Inflammatory macrophage treated with lipopolysaccharide for 1 hour (primary cell): ENCODE data around the gene RASAL2.
A peak's percentile ranks its signal among the peaks of the same experiment; 100 is the strongest.
"Not testable (repeated sequence)": the region's sequence is repeated elsewhere in the genome, so short reads cannot be mapped to it uniquely, and the experiment has no call there.

Source experiments
- DNase-seq, 2 donors: peaks; one replicate each; pipeline ENCODE4 v3.0.0-alpha.2; 2020 to 2022

RASAL2 gene

DNA sequence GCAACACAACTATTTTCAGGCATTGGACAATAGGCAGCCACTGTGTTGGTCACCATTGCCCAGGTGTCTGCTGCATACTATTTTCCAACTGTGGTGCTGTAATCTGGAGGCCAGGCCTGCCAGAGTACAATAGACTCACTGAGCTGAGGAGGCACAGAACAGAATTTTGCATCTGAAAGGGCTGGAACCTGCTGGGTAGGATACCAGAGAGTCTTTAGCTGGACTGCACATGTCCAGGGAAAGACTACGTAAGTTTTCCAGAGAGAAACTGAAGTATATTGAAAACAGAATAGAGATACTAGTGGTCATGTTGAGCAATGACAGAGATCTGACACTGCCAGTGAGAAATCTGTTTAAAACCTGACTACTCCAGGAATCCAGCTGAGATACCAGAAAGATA is 200.8 kb downstream of the RASAL2 start:
- no peak for DNase-seq

DNA sequence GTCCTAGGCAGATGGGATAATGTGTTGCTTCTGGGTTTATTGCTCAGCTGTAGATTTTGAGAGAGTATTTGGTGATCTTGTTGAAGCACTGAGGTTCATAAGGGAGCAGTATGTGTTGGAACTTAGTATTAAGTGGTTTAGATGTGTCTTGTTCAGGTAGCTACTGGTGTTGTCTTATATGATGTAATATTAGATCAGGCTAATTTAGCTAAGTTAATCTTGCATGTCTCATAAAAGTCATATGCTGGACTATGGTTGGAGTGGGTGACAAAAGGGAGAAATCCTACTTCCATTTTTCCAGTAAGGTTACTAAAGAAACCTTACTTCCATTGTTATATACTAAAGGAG is 206.4 kb downstream of the RASAL2 start:
- peak in 1 of 2 donors; percentile 34 for DNase-seq

DNA sequence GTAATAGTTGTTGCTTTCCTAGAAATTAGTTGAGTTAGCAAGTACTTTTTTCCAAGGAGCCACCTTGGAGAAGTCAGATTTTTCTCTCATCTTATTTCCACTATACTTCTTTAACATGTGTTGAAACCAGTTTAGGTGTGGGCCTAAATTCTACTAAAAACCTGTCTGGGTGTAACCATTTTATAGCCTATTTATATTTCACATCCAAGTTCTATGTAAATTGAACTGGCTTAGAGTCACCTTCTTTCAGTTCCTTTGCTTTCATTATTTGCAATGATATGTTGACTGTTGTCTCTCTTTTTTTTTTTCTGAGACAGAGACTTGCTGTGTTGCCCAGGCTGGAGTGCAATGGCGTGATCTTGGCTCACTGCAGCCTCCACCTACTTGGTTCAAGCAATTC is 207.2 kb downstream of the RASAL2 start:
- DNase-seq, result no peak

DNA sequence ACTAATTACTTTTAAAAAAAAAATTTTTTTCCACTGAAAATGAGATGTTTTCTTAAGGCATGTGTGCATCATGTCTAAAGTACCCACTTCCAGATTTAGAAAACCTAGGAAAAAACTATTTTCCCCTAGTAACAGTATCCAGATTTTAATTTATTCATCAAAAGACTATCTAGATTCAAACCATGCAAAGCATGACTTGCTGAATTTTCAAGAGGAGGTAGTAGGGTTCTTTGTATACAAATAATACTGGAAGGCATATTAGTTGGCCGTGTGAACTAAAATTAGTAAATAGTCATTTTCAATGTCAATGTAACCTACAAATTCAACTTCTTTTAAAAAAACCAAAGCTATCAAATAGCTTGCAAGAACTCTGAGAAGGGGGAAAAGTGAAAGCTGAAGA is 213.4 kb downstream of the RASAL2 start:
- DNase-seq, result no peak

DNA sequence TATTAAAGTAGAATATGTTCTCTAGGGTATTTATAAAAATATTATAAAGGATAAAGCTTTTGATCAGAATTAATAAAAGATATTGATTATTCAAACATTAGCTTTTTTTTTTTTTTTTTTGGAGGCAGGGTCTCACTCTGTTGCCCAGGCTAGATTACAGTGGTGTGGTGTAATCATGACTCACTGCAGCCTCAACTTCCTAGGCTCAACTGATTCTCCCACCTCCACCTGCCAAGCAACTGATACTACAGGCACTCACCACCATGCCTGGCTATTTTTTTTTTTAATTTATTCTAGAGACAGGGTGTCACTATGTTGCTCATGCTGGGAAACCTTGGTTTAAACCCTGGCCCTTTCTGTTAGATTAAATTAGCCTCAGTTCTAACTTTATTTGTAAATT is 214.5 kb downstream of the RASAL2 start:
- no peak for DNase-seq

DNA sequence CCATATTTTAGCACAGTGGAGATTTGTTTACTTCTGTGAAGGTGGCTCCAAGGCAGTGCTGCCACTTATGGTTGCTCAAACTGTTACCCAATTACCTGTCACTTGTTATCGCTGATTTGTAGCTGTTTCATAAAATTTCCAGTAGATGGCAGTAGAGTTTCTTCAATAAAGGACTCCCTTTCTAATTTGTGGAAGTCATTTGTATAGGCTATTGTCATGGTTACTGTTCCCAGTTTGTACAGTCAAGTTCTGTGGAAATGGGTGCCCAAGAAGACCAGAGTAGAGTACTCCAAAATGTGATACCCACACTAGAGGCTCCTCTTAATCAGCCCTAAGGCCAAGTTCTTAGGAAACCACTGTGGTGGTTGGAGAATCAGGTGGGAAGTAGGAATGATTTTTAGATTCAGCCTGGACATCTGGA is 216.8 kb downstream of the RASAL2 start:
- DNase-seq, result peak; percentile 78 to 88

DNA sequence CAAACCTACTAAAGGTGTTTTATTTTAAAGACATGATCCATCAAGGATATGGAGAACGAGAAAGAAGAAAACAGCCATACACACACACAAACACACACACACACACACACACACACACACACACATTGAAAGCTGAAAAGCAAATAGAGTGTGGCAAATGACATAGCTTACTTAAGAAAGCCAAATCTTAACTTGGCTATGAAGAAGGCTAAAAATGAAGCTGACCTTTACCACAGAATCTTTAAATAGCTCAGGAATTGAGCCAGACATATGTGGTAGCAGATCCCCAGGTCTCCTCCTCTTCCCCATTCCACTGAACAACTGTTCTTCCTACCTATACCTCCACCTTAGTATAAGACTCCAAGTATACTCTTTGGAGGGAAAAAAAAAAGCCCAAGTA is 217.3 kb downstream of the RASAL2 start:
- no peak for DNase-seq

DNA sequence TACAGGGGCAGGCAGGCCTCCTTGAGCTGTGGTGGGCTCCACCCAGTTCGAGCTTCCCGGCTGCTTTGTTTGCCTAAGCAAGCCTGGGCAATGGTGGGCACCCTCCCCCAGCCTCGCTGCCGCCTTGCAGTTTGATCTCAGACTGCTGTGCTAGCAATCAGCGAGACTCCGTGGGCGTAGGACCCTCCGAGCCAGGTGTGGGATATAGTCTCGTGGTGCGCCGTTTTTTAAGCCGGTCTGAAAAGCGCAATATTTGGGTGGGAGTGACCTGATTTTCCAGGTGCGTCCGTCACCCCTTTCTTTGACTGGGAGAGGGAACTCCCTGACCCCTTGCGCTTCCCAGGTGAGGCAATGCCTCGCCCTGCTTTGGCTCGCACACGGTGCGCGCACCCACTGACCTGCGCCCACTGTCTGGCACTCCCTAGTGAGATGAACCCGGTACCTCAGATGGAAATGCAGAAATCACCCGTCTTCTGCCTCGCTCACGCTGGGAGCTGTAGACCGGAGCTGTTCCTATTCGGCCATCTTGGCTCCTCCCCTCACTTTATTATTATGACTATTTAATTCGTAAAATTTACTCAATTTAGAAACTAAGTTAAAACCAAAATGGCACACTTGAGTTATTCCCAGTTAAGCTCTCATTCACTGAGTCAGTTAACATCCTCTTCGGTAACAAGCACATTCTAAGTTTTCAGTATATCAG is 226.5 kb downstream of the RASAL2 start:
- DNase-seq, result not testable (repeated sequence)

DNA sequence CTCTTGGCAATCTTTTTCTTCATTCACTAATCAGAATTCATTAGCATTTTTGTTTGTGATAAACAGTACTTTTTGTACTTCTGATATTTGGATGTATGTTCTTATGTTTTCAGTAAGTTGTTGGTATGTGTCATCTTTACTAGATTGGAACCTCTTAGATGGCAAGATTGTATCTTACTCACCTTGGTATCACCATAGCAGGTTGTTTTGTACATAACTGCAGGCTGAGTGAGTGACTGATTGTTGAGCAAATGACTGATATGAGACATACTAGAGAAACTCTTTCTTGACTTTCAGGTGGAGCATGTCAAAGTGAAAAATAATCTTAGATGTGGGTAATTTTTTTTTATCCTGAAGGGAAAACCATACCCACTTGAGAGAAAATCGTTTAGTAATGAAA is 229.2 kb downstream of the RASAL2 start:
- no peak for DNase-seq

DNA sequence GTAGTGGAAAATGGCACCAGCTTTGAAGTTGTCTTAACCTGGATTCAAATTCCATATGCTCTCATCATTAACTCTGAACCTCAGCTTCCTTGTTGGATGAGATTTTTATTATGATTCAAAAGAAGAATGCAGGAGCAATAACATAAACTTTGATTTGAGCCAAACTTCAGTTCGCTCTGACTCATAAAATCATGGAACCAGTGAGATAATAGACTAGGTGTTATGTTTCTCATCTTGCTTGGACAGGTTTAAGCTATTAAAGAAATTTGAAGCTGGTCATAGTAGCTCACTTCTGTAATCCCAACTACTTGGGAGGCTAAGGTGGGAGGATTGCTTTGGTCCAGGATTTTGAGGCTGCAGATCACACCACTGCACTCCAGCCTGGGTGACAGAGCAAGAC is 230.1 kb downstream of the RASAL2 start:
- DNase-seq, result no peak

DNA sequence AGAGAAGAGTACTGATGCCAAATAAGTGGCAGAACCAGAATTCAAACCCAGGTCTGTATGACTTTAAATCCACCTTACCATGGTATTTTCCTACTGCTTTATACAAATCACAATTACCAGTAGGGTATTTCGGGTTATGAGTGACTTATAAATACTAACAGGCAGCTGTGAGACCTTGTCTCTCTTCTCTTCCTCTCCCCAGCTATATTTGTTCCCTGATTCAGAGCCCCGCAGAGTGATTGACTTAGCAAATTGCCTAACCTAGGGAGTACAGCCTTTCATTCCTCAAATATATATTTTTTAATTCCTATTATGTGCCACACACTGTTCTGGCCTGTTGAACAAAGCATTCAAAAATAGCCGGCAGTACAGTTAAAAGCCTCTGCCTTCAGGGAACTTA is 234.8 kb downstream of the RASAL2 start:
- DNase-seq, result no peak

DNA sequence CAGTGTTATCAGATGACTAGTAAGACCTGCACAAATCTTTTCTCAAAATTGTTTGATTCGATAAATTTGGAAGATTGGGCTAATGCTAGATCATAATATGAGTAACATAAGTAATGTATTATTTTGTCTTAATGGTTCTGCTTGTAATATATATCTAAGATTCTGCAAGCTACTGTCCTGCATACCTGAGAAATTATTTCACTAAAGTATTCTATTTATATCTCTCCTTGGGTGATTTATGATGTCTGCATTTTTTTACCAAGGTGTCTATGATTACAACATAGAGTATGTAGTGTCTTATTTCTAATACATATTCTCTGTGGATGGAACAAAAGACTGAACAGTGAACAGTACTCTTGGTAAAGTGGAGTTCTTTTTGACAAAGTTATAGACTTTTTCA is 236.2 kb downstream of the RASAL2 start:
- DNase-seq, result no peak

DNA sequence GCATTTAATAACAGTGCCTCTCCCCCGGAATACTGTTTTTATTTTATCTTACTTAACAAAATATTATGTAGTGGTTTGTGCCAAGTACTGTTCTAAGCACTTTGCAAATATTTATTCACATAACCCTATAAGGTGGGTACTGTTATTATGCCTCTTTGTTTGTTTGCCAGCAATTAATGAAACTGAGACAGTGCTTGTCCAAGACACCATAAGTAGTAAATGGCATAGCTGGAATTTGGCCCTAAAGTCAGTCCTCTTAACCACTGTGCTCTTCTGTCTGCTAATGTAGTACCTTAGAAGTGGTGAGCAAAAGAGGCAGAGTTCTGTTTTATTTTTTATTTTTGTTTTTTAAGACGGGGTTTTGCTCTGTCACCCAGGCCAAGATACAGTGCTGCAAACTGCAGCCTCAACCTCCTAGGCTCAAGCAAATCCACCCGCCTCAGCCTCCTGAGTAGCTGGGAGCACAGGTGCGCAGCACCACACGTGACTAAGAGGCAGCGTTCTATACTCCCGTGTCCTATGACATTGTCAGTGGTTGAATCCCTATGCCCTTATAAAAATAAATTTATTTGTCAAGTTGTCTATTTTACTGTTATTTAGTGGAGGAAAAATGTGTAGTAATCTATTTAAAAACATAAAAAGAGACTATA is 237.1 kb downstream of the RASAL2 start:
- no peak for DNase-seq

DNA sequence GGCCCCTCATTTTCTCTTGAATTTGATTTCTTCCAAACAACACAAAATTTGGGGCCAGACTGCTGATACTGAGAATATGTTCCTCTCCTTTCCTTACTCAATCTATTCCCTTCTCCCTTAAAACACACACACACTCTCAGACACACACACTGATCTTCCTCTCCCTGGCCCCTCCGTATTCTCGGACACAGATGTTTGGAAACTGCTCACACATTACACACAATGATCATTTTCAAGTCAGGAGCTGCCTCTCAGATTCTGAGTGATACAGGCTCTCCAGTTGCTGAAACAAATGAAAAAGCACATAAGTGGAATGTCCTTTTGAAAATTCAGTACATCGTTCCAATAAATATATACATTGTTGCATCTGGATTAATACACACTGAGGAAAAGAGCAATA is 241.5 kb downstream of the RASAL2 start:
- no peak for DNase-seq

DNA sequence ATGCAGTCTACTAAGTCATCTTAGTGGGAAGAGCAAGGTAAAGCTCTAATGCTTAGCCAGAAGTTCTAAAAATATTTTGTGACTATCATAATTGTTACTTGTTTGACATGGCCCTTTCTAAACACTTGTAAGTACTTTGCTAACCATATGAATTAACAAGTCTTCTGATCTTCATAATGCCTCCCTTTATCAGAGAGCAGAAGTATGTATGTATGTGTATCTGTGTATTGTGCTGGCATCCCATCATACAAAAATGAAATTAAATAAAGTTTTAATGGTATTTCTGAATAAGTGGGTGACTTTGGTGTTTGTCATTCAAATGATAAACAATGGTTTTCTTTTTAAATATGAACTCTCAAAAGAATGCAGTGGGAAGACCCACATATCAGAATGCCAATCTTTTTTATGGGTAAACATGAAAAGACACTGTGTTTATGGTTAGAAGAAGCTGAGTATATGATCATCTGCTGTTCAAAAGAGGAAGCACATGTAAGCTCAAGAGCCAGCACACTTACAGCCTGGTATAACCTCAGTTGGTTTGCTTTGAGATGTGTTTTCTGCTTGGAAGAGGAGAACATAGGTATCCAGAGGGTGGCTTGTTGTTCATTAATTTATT is 243.3 kb downstream of the RASAL2 start:
- peak in 1 of 2 donors; percentile 22 for DNase-seq

DNA sequence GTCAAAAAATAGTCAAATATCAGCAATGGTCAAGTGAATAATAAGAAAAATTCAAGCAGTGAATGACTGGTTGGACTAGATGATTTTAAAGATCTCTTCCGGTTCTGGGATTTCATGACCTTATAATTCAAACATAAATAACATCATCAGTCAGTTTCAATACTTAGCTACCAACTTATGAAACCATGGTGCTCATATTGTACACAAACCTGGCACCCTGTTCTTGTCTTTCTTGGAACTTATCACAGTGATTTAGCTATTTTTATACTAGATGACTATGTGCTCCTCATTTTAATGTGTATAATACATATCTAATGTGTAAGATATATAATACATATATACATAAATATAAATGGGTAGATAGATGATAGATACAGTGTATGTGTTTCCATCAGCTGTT is 245.9 kb downstream of the RASAL2 start:
- DNase-seq, result no peak

DNA sequence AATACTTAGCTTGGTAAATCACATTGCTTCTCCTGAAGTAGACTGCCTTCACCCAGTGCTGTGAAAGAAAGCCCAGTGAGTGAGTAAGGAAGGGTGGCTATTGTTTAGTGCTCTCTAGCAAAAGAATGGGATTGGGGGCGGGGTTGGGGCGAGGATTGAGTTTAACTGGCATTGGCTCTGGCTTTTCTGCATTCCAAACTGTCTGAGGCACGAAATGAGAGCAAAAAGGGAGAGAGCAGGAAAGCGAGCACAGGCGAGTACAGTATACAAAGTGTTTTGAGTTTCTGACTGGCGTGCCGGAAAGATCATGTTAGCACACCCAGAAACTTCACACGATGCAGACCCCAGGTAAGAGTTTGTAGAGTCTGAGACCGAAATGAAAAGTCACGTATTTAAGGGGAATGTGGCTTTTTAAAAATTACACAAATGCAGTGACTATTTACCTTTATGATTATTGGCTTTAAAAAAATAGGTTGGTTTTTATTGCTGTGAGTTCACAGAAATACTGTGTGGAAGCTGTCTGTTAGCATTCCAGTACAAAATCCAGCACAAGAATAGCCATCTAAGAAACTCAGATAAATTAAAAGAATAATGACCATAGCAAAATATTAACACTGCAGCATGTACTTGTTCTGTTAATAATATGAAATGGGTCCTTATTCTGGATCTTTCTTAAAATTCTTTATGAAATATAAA is 247.5 kb downstream of the RASAL2 start:
- no peak for DNase-seq

DNA sequence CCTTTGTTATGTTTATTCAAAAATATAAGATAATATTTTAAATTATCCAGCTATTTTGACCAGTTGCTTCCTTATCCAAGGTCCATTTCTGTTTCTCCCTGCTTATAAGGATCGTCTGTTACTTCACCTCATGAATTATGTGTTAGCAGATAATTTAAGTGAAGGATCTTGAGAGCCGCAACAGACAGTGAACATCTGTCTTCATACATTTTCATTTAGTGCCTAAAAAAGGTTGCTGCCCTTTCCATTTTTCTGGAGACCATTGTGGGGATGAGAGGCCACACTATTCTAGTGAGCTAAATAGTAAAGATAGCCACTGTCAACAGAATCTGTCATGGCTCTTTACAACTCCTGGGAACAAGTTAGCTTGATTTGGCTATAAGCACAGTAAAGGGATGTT is 248.8 kb downstream of the RASAL2 start:
- DNase-seq, result no peak

DNA sequence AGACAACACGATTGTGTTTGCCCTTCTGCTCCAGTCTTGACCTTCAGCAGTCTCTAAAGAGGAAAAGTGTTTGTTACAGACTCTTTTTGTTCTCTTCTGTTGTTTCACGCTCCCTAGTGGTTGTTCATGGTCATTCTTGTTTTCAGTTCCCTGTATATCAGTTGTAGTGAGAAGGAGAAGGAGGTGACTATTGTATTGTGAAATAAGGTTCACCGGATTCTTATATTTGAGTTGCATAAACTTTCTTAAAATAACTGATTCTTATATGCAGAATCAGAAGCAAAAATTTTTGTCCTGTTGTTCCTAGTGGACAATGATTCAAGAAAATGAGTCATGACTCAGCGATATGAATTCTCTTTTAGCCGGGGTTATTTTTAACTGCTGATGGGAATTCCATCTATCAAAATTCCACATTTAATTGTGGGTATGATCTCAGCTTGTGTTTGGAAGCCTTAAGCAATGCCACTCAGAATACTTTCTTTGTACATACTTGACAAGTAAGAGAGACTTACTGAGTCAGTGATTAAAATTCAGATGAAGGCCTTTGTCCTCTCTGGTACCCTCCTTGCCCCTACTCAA is 250.7 kb downstream of the RASAL2 start:
- DNase-seq, result peak; percentile 86 to 93

DNA sequence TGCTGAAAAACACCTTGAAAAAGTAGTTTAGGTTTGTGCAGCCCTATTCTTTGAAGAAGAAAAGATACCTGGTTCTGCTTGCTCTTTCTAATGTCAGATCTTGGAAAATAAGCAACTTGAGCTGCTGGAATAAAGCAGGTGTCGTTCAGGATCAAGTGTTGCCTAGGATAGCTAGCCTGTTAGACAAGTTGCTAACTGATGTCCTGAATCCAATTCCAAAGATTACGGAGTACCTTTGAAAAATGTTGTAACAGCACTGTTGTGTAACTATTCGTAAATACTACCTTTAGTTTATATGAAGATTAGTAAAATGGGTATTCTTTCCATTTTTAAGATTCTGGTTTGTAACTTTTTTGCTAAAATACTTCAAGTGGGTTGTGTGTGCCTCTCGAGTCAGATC is 251.3 kb downstream of the RASAL2 start:
- DNase-seq, result no peak

DNA sequence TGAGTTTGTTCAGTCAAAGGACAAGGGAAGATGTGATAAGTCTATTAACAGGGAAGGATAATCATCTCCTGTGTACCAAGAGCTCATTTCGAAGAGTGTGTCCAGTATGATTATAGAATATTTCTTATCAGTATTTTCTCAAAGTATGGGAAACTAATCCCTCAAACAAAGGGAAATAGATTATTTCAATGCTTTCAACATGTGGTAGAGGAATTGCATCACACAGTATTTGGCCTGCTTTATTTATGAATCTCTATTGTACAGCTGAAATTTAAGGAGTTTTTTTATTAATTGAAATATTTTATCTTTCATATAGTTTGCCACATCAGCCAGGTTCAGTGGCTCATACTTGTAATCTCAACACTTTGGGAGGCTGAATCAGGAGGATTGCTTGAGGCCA is 251.9 kb downstream of the RASAL2 start:
- DNase-seq, result peak in 1 of 2 donors; percentile 33

DNA sequence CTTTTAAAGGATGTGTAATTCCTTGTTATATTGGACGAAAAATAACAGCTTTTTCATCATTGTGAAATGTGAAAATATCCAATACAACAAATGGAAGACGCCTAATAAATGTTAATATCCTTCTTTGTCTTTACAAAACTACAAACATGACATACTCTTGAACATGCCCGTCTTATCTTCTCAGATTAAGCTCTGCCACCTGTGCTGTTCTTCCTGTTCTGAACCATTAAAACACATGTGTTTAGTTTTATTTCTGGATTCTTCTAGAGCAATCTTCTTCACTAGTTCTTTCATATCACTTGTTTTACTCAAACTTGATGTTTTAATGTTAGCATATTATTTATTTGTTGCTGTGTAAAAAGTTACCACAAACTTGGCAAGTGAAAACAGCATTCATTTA is 255.9 kb downstream of the RASAL2 start:
- no peak for DNase-seq

DNA sequence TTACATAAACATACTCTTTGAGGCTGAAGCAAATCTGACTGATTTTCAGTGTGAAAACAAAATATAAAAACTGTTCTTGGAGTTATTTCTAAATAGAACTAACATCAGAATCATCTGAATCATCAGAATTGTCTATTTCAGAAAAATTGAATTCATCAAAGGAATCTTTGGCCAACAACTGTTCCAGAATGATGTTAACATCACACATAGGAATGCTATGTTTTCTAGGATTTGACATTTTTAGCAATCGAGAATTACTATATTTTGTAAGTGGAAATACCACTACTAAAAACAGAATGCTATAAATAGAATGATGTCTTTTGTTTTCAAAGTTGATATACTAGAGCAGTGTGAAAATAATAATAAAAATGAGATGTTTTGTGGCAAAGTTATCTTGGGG is 258.0 kb downstream of the RASAL2 start:
- not testable (repeated sequence) for DNase-seq
